ENCODE results near the gene RPS6KC1. TPM values are rescaled to one million over a fixed set of nuclear protein-coding genes. Genes with fewer than 3 reads are reported as not detected.

Gene RPS6KC1
- total RNA-seq, 1 donor from 2014 or later: 32.6 TPM

GRCh38 chr1:213287987-213288386, 236.9 kb downstream of the RPS6KC1 start:
- Mint-ChIP-seq H3K36me3 (no peaks in the 10 kb centered on the region), H3K4me1 (no peaks in the 10 kb centered on the region), H3K27ac (no peak overlapping the region), H3K9me3 (no peaks in the 10 kb centered on the region), H3K4me3 (no peak overlapping the region), H3K27me3 (ENCODE audit: insufficient read depth, low read depth) (no peaks in the 10 kb centered on the region)
- Histone ChIP-seq H4K20me1 (ENCODE audit: low read depth) (no peaks in the 10 kb centered on the region), H3K9ac (no peak overlapping the region), H3K36me3 (no peaks in the 10 kb centered on the region), H3K9me3 (ENCODE audit: low read depth) (no peaks in the 10 kb centered on the region), H3K27me3 (no peaks in the 10 kb centered on the region), H3K4me2 (no peak overlapping the region), H3F3A (ENCODE audit: low read depth) (no peaks in the 10 kb centered on the region), H3K4me1 (peaks cover 12% of the 10 kb centered on the region), H3K79me2 (ENCODE audit: low read depth) (no peaks in the 10 kb centered on the region), H2AFZ (replicated peaks) (no peak overlapping the region), H3K27ac (no peak overlapping the region), H3K4me3 (no peak overlapping the region)
- DNase-seq (ENCODE audit: low spot score): no peak
- no peak for TF ChIP-seq CTCF (IDR thresholded peaks at IDR 0.05)
- no peak for TF ChIP-seq EZH2phosphoT487 (IDR thresholded peaks at IDR 0.05)
- TF ChIP-seq EZH2 (IDR thresholded peaks at IDR 0.05): no peak

GRCh38 chr1:213291526-213291925, 240.5 kb downstream of the RPS6KC1 start:
- no peaks in the 10 kb centered on the region for H3K27me3 Mint-ChIP-seq (ENCODE audit: insufficient read depth, low read depth)
- no peak overlapping the region for H3K4me2 ChIP-seq
- no peak overlapping the region for H3K4me3 ChIP-seq
- DNase-seq (ENCODE audit: low spot score): no peak
- H3K9me3 Mint-ChIP-seq: no peaks in the 10 kb centered on the region
- H2AFZ ChIP-seq (replicated peaks): no peak overlapping the region
- H3K9ac ChIP-seq: no peak overlapping the region
- no peaks in the 10 kb centered on the region for H3K27me3 ChIP-seq
- TF ChIP-seq CTCF (IDR thresholded peaks at IDR 0.05) (no peak), EZH2phosphoT487 (IDR thresholded peaks at IDR 0.05) (no peak), EZH2 (IDR thresholded peaks at IDR 0.05) (no peak)
- H3K4me1 Mint-ChIP-seq: no peaks in the 10 kb centered on the region
- peaks cover 11% of the 10 kb centered on the region for H3K4me1 ChIP-seq
- no peaks in the 10 kb centered on the region for H3F3A ChIP-seq (ENCODE audit: low read depth)
- H3K36me3 Mint-ChIP-seq: no peaks in the 10 kb centered on the region
- H4K20me1 ChIP-seq (ENCODE audit: low read depth): no peaks in the 10 kb centered on the region
- H3K27ac Mint-ChIP-seq: no peak overlapping the region
- no peak overlapping the region for H3K4me3 Mint-ChIP-seq
- no peaks in the 10 kb centered on the region for H3K79me2 ChIP-seq (ENCODE audit: low read depth)
- no peaks in the 10 kb centered on the region for H3K9me3 ChIP-seq (ENCODE audit: low read depth)
- no peaks in the 10 kb centered on the region for H3K36me3 ChIP-seq
- no peak overlapping the region for H3K27ac ChIP-seq

GRCh38 chr1:213292614-213293013, 241.6 kb downstream of the RPS6KC1 start:
- TF ChIP-seq CTCF (IDR thresholded peaks at IDR 0.05) (no peak), EZH2 (IDR thresholded peaks at IDR 0.05) (no peak), EZH2phosphoT487 (IDR thresholded peaks at IDR 0.05) (no peak)
- H3K4me2 ChIP-seq: no peak overlapping the region
- H3K36me3 Mint-ChIP-seq: no peaks in the 10 kb centered on the region

More at GRCh38 chr1:213292614-213293013, 241.6 kb downstream of the RPS6KC1 start:
- Histone ChIP-seq H3K9ac (no peak overlapping the region), H3K36me3 (no peaks in the 10 kb centered on the region), H3K79me2 (ENCODE audit: low read depth) (no peaks in the 10 kb centered on the region), H3K4me3 (no peak overlapping the region), H4K20me1 (ENCODE audit: low read depth) (no peaks in the 10 kb centered on the region), H3F3A (ENCODE audit: low read depth) (no peaks in the 10 kb centered on the region), H3K4me1 (peaks cover 11% of the 10 kb centered on the region), H3K27ac (no peak overlapping the region), H3K9me3 (ENCODE audit: low read depth) (no peaks in the 10 kb centered on the region), H2AFZ (replicated peaks) (no peak overlapping the region), H3K27me3 (no peaks in the 10 kb centered on the region)
- Mint-ChIP-seq H3K9me3 (no peaks in the 10 kb centered on the region), H3K27me3 (ENCODE audit: insufficient read depth, low read depth) (no peaks in the 10 kb centered on the region), H3K4me3 (no peak overlapping the region), H3K27ac (no peak overlapping the region), H3K4me1 (no peaks in the 10 kb centered on the region)
- DNase-seq (ENCODE audit: low spot score): no peak
